ENCODE measurements around the gene IDI2.
A peak's percentile ranks its signal among the peaks of the same experiment; 100 is the strongest.

IDI2 gene

DNA sequence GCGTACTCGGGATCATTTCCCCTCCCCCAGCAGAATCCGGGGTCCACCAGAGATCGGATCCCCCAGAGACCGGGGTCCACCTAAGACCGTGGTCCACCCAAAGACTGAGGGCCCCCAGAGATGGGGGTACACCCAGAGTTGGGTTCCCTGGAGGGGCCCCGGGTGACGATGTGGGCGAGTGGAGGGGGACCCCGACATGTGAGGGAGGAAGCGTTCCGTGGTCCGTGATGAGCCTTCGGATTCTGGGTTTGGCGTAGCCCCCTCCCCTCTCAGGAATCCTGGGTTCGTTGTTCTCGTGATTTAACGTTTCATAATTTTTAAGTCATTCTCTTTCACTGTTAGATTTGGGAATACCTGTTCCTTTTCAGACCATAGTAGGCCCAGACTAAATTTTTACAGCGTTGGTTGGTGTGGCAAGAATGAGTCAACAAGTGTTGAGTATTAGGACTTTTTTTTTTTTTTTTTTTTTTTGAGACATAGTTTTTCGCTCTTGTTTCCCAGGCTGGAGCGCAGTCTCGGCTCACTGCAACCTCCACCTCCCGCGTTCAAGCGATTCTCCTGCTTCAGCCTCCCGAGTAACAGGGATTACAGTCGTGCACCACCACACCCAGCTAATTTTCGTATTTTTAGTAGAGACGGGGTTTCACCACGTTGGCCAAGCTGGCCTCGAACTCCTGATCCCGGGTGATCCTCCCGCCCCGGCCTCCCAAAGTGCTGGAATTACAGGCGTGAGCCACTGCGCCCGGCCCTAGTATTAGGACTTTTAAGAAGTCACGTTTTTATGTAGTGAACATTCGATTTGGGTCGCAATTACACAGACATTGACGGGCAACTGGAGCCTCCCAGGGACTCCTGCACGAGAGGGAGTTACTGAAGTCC, 36.8 kb downstream of the IDI2 start:
- Histone ChIP-seq H3K36me3 (ENCODE audit: control insufficient read depth, insufficient read depth, low read length) (peaks cover 6% of the 10 kb centered on the region), H3K27me3 (replicated peaks; ENCODE audit: control insufficient read depth, insufficient read depth, low read length) (no peaks in the 10 kb centered on the region), H3K4me3 (replicated peaks; ENCODE audit: low read depth, low read length) (peak overlapping the region; percentile 99)
- no peak for DNase-seq (ENCODE audit: extremely low read depth, insufficient read length)
- no peak for TF ChIP-seq CTCF (IDR thresholded peaks at IDR 0.05; ENCODE audit: insufficient read depth, low read length, poor library complexity, severe bottlenecking)

DNA sequence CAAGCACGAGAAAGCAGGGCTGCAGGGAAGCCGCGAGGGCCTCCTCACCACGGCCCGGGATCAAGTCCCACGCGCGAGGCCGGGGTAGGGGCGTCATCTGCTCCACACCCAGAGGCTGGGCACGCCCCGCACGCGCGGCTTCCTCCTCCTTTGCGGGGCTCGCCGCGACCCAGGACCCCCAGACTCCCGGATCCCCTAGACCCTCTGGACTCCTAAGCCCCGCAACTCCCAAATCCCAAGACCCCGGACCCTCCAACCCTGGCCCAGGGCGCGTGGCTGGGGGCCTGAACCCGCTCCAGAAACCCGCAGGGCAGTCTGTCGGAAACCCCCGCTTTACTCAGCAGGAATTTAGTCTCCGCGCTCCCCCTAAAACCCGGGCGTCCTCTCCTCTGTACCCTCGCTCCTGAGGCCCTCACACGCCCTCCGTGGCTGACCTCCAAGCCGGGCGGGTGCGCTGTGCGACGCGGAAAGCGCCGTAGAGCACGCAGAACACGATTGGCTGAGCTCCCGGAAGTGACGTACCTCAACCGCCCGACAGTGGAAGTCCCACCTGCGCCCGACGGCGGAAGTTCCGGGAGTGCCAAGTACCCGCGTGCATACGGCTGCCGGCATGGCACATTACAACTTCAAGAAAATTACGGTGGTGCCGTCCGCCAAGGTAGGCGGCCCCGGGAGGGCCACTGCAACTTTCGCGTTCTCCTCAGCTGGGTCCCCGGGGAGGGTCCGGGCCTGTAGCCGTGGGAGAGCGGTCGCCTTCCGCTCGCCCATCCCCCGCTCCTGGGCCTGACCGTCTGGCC, 37.6 kb downstream of the IDI2 start, which contains the start of gene GTPBP4:
TSS of gene GTPBP4 (plus strand) at position 565 of the 797 bp plus-strand sequence. CDS start at position 611, 46 bp downstream.
- H3K4me3 ChIP-seq (replicated peaks; ENCODE audit: low read depth, low read length) = peak within 1 kb of the TSS; percentile 99
- TF ChIP-seq CTCF (IDR thresholded peaks at IDR 0.05; ENCODE audit: insufficient read depth, low read length, poor library complexity, severe bottlenecking) = peak; percentile 68

GRCh38 chr10:987620-987869, 38.1 kb downstream of the IDI2 start:
- H3K4me3 ChIP-seq (replicated peaks; ENCODE audit: low read depth, low read length) = peak overlapping the region; percentile 99
- no peaks in the 10 kb centered on the region for H3K27me3 ChIP-seq (replicated peaks; ENCODE audit: control insufficient read depth, insufficient read depth, low read length)
- H3K36me3 ChIP-seq (ENCODE audit: control insufficient read depth, insufficient read depth, low read length) = peaks cover 3% of the 10 kb centered on the region
- no peak for DNase-seq (ENCODE audit: extremely low read depth, insufficient read length)
- TF ChIP-seq CTCF (IDR thresholded peaks at IDR 0.05; ENCODE audit: insufficient read depth, low read length, poor library complexity, severe bottlenecking) = no peak

More for the DNA sequence above, 37.6 kb downstream of the IDI2 start, which contains the start of gene GTPBP4:
- DNase-seq (ENCODE audit: extremely low read depth, insufficient read length) = peak; percentile 93
- Histone ChIP-seq H3K36me3 (ENCODE audit: control insufficient read depth, insufficient read depth, low read length) (peaks cover 3% of the 10 kb centered on the region), H3K27me3 (replicated peaks; ENCODE audit: control insufficient read depth, insufficient read depth, low read length) (no peaks in the 10 kb centered on the region)

- TF ChIP-seq CTCF (IDR thresholded peaks at IDR 0.05; ENCODE audit: insufficient read depth, low read length, poor library complexity, severe bottlenecking) = no peak
- peak overlapping the region; percentile 99 for H3K4me3 ChIP-seq (replicated peaks; ENCODE audit: low read depth, low read length)
- peaks cover 3% of the 10 kb centered on the region for H3K36me3 ChIP-seq (ENCODE audit: control insufficient read depth, insufficient read depth, low read length)
- no peak for DNase-seq (ENCODE audit: extremely low read depth, insufficient read length)
- no peaks in the 10 kb centered on the region for H3K27me3 ChIP-seq (replicated peaks; ENCODE audit: control insufficient read depth, insufficient read depth, low read length)
Observed at GRCh38 chr10:986881-987619, 38.6 kb downstream of the IDI2 start.

- TF ChIP-seq CTCF (IDR thresholded peaks at IDR 0.05; ENCODE audit: insufficient read depth, low read length, poor library complexity, severe bottlenecking) = no peak
- peaks cover 3% of the 10 kb centered on the region for H3K36me3 ChIP-seq (ENCODE audit: control insufficient read depth, insufficient read depth, low read length)
- H3K27me3 ChIP-seq (replicated peaks; ENCODE audit: control insufficient read depth, insufficient read depth, low read length) = no peaks in the 10 kb centered on the region
- H3K4me3 ChIP-seq (replicated peaks; ENCODE audit: low read depth, low read length) = no peak overlapping the region
- DNase-seq (ENCODE audit: extremely low read depth, insufficient read length) = no peak
Observed at GRCh38 chr10:986137-986825, 39.4 kb downstream of the IDI2 start.
